GM21447 (cell line): Measurements from ENCODE around the gene OSBPL3.
"Not testable (repeated sequence)": the region's sequence is repeated elsewhere in the genome, so short reads cannot be mapped to it uniquely, and the experiment has no call there.

Source experiments
- ATAC-seq: cut with Tn5 transposase; IDR thresholded peaks from one replicate; pipeline ENCODE4 v1.9.1; 2021; ENCODE audit not compliant: unreplicated experiment

The OSBPL3 gene

GRCh38 chr7:24979863-24980533 is at the start of gene OSBPL3:
OSBPL3 (minus strand) TSS chr7:24980178; CDS start chr7:24892472, 87,706 bp downstream.
- ATAC-seq, result peak; percentile 72

GRCh38 chr7:25029075-25029474 is 49.1 kb upstream of the OSBPL3 start:
- no peak for ATAC-seq

GRCh38 chr7:25028370-25029021 is 48.5 kb upstream of the OSBPL3 start:
- ATAC-seq, result no peak

GRCh38 chr7:25026156-25026555 is 46.2 kb upstream of the OSBPL3 start:
- no peak for ATAC-seq

- ATAC-seq, result no peak
Observed at GRCh38 chr7:25025218-25025671, 45.3 kb upstream of the OSBPL3 start.

- ATAC-seq, result no peak
Observed at GRCh38 chr7:25024066-25024465, 44.1 kb upstream of the OSBPL3 start.

- not testable (repeated sequence) for ATAC-seq
Observed at GRCh38 chr7:25017671-25018070, 37.7 kb upstream of the OSBPL3 start.

- ATAC-seq, result no peak
Observed at GRCh38 chr7:25014756-25015155, 34.8 kb upstream of the OSBPL3 start.

- ATAC-seq, result not testable (repeated sequence)
Observed at GRCh38 chr7:25012710-25013109, 32.7 kb upstream of the OSBPL3 start.

GRCh38 chr7:25012254-25012653 is 32.3 kb upstream of the OSBPL3 start:
- ATAC-seq, result no peak

GRCh38 chr7:25009257-25009656 is 29.3 kb upstream of the OSBPL3 start:
- no peak for ATAC-seq

- ATAC-seq, result no peak
Observed at GRCh38 chr7:25007668-25008067, 27.7 kb upstream of the OSBPL3 start.

- no peak for ATAC-seq
Observed at GRCh38 chr7:25006276-25006675, 26.3 kb upstream of the OSBPL3 start.

- ATAC-seq, result no peak
Observed at GRCh38 chr7:25005658-25006057, 25.7 kb upstream of the OSBPL3 start.

GRCh38 chr7:25002786-25003185 is 22.8 kb upstream of the OSBPL3 start:
- no peak for ATAC-seq

GRCh38 chr7:24995466-24995865 is 15.5 kb upstream of the OSBPL3 start:
- ATAC-seq, result no peak

- ATAC-seq, result no peak
Observed at GRCh38 chr7:24992314-24992713, 12.3 kb upstream of the OSBPL3 start.

- no peak for ATAC-seq
Observed at GRCh38 chr7:24991353-24991752, 11.4 kb upstream of the OSBPL3 start.

- no peak for ATAC-seq
Observed at GRCh38 chr7:24987331-24987842, 7.4 kb upstream of the OSBPL3 start.

GRCh38 chr7:24982917-24983316 is 2.9 kb upstream of the OSBPL3 start:
- ATAC-seq, result no peak

- no peak for ATAC-seq
Observed at GRCh38 chr7:24981171-24981951, 1.4 kb upstream of the OSBPL3 start.
